HG03039 (cell line): ENCODE results near the gene ABL1.

Experiments
- ATAC-seq: cut with Tn5 transposase; IDR thresholded peaks from one replicate; pipeline ENCODE4 v1.9.1; 2021; ENCODE audit warnings: mild to moderate bottlenecking, moderate library complexity; ENCODE audit not compliant: unreplicated experiment

Gene ABL1

GRCh38 chr9:130887494-130888144 lies 52.6 kb downstream of the ABL1 start:
- no peak for ATAC-seq

DNA sequence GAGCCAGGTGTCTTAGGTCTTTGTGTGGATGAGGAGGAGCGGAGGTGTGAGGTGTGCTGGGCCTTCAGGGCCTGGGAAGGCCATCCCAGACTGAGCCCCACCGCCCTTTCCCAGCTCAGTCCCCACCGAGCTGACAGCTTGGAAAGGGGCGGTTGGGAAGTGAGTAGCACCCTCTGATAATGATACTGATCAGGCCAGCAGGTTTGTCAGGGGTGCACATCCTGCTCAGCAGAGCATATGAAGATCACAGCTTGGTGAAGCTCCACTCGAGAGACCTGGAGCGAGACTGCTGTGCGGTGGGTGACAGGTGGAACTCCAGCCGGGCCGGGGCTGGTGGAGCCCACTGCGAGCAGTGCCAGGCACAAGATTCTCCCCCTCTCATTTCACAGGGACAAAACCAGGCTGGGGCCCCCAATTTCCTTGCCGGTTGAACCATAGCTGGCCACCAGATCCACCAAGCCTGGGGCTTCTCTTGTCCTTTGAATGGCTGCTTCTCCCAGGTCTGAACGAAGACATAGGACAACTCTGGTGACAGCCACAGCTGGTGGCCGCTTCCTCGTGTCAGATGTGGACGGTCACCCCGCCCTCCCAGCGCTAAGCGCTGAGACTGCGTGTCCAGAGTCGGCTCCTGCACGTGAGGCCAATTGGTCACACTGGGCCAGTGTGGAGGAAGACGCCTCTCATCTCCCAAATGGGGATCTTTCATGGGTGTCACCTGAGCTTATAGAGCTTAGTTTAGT lies 53.3 kb downstream of the ABL1 start:
- ATAC-seq: no peak

- ATAC-seq: no peak
Observed at GRCh38 chr9:130890124-130890523, 55.1 kb downstream of the ABL1 start.

- no peak for ATAC-seq
Observed at GRCh38 chr9:130890870-130891687, 56.0 kb downstream of the ABL1 start.

DNA sequence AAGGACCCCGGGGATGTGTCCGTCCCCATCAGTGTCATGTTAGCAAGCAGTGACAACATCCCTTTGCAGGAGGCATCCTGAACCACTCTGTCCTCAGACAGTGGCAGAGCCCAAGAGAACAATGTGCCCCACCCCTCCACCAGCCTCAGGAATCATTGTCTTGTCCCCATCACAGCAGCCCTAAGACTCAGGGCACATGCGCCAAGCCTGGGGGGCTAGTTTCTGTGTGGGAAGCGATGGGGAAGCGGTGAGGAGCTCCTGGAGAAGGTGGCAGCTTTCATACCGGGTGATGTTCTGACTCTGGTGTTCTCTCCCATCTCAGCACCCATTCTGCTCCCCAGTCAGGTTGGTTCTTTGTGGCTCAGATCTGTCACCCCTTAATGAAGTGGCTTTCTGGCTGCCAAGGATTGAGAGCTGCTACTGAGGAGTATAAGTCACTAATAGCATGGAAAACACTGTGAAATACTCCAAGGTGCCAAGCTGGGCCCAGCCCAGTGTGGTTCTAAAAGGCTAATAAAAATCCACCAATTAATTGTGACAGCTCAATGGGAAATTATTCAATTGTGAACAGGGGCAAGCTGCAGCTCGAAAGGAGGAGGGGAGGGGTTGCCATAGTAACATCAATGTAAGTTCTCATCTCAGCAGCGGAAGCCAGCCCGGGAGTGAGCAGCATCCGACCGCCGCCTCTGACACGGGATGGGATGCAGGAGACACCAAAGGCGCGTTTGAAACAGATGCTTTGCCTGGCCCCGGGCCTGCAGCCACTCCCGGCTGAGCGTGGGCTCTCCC lies 56.8 kb downstream of the ABL1 start:
- no peak for ATAC-seq

GRCh38 chr9:130892477-130893304 lies 57.6 kb downstream of the ABL1 start:
- no peak for ATAC-seq

GRCh38 chr9:130893341-130894101 lies 58.5 kb downstream of the ABL1 start:
- no peak for ATAC-seq

DNA sequence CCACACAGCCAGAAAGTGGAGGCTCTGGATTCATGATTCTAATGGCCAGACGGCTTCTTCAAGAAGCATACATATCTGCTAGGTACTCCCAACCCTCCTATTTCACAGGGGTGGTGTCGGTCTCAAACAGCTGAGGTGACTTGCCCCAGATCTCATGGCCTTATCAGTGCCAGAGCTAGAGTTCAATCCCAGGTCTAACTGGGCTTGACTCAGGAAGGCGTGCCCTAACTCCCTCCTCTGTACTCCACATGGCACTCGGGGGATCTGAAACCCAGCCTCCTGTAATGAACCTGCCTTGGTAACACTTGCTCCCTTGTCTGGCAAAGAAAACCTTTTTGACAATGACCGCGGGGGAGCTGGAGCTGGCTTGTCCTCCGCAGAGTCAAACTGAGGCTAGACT lies 59.5 kb downstream of the ABL1 start:
- ATAC-seq: no peak

DNA sequence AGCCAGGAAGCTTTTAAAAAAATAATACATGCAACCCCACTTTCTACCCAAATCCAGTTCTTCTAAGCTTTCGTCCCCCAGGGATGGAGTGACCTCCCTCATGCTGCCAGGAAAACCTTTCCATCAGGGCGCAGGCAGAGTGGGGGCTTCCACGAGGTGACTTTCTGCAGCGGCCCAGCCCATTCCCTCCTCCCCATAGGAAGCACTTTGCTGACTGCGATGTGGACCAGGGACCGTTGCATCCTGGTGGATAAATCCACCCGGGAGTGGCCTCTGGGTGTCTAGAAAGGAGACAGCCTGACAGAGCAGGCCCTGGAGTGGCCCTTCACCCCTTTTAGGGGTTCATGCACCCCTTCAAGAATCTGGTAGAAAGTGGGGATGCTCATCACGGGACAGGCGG lies 60.0 kb downstream of the ABL1 start:
- no peak for ATAC-seq

- no peak for ATAC-seq
Observed at GRCh38 chr9:130895481-130896232, 60.6 kb downstream of the ABL1 start.

DNA sequence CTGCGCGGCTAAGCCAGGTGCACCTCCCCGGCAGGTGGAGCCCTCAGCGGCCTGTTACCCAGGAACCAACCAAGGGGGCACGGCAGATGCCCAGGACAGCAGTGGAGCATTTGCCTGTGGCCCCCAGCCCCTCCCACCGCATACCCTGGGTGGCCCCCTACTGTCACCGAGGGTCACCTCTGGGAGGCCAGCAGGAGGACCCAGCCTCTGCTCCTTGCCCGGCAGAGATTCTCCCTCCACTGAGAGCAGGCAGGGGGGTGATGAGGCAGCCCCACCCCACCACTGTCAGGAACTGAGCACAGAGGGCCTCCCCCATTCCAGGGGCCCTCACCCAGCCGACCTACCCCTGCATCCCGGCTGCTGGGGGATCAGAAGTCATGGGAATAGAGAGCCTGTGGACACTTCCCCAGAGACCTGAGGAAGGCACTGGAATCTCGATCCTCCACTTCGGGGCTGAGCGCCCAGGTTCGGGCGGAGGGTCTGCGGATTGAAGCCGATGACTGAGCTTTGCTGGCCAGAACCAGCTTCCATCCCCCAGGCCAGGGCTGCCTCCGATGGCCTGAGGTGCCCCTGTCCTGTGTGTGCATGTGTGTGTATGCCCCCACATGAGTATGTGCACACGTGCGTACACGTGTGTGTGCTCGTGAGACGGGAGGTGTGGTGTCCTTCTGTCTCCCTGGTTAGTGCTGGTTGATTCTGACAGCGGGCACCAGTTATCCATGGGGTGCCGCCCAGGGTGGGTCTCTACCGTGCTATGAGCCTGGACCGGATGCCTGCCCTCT lies 61.4 kb downstream of the ABL1 start, which contains the start of gene QRFP:
Gene QRFP, minus strand, starts transcription at position 580 of the 782 bp plus-strand sequence. CDS start 2,974 bp downstream, outside the sequence.
- no peak for ATAC-seq

DNA sequence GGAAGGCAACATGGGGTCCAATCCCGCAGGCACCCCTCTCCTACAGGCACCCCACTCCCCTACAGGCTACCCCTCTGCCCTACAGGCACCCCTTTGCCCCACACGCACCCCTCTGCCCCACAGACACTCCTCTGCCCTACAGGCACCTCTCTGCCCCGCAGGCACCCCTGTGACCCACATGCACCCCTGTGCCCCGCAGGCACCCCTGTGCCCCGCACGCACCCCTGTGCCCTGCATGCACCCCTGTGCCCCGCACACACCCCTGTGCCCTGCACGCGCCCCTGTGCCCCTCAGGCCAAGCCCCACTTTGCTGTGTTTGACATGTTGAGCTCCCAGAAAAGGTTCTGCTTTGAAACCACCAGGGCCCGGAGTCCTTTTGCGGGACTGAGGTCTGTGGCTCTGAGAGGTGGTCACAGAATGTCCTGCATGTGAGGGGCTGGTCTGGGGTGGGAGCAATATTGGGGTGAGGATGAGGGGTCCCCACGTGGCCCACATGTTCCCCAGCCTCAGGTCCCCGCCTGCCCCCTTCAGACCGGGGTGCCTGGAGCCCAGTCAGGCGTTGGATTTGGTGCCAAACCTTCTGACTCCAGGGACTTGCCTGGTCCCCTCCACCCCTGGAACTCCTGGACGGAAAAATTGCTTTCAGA lies 62.2 kb downstream of the ABL1 start:
- no peak for ATAC-seq

- no peak for ATAC-seq
Observed at GRCh38 chr9:130897848-130898551, 62.9 kb downstream of the ABL1 start.

GRCh38 chr9:130898552-130898852 lies 63.4 kb downstream of the ABL1 start:
- no peak for ATAC-seq

GRCh38 chr9:130899051-130899748 lies 64.1 kb downstream of the ABL1 start:
- no peak for ATAC-seq
